SK-N-MC (cell line): Measurements from ENCODE around the gene HIF1A.

Source experiments
- FOXP2 ChIP-seq: optimal IDR thresholded peaks from 2 replicates; pipeline ENCODE3; 2011; ENCODE audit warnings: mild to moderate bottlenecking, moderate library complexity; ENCODE audit not compliant: insufficient read depth; ENCODE audit errors: extremely low read length, control extremely low read depth
- POLR2AphosphoS5 ChIP-seq: IDR thresholded peaks from 2 replicates; pipeline ENCODE4 v1.6.1; 2012; ENCODE audit warnings: mild to moderate bottlenecking, low read depth, low read length, borderline replicate concordance

DNA sequence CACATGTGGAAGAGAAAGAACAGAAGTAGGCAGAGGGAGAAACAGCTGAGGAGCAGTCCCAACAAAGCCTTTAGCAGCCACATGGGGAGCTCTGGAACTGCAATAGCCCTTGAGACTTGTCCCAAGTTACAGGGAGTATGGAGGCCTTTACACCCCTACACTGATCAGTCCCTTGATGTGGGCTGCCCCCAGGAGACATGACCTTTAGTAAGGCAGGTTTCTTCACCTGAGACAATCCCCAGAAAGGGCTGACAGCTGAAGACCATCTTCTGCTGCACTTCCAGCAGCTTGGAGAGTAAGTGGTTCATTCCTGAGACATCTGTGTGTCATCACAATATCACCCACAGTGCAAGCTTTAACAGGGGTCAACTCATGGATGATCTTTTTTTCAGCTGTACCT, 58.3 kb downstream of the HIF1A start:
- TF ChIP-seq POLR2AphosphoS5: no peak
- TF ChIP-seq FOXP2: no peak
